ENCODE results near the gene CDH23. TPM values are rescaled to one million over a fixed set of nuclear protein-coding genes. Genes with fewer than 3 reads are reported as not detected.

The CDH23 gene
- total RNA-seq, 4 donors from 2014 or later: 14.4 to 29.6 (median 19.7) TPM

DNA sequence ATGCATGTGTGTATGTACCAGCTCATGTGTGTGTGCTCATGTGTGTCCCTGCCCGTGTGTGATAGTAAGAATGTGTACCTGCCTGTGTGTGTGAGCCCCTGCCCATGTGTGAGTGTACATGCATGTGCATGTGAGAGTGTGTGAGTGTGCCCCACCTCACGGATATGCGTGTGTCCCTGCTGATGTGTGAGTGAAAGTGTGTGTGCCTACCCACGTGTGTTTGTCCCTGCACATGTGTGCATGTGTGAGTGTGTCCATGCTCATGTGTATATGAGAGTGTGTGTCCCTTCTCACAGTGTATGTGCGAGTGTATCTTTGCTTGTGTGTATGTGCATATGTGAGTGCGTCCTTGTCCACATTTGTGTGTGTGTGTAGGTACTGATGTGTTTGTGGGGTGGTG lies 69.6 kb downstream of the CDH23 start:
- no peak for TF ChIP-seq POLR2A (IDR thresholded peaks at IDR 0.05; ENCODE audit: low read depth)
- TF ChIP-seq POLR2AphosphoS5 (IDR thresholded peaks at IDR 0.05): no peak
- TF ChIP-seq, protein P1, sequence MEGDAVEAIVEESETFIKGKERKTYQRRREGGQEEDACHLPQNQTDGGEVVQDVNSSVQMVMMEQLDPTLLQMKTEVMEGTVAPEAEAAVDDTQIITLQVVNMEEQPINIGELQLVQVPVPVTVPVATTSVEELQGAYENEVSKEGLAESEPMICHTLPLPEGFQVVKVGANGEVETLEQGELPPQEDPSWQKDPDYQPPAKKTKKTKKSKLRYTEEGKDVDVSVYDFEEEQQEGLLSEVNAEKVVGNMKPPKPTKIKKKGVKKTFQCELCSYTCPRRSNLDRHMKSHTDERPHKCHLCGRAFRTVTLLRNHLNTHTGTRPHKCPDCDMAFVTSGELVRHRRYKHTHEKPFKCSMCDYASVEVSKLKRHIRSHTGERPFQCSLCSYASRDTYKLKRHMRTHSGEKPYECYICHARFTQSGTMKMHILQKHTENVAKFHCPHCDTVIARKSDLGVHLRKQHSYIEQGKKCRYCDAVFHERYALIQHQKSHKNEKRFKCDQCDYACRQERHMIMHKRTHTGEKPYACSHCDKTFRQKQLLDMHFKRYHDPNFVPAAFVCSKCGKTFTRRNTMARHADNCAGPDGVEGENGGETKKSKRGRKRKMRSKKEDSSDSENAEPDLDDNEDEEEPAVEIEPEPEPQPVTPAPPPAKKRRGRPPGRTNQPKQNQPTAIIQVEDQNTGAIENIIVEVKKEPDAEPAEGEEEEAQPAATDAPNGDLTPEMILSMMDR (IDR thresholded peaks at IDR 0.05): no peak
- no peak for TF ChIP-seq EP300 (IDR thresholded peaks at IDR 0.05)
- H3K4me3 ChIP-seq: no peak overlapping the region
- H3K27me3 ChIP-seq: no peaks in the 10 kb centered on the region
- H3K27ac ChIP-seq (replicated peaks in 1 of 4): no peak overlapping the region
- 87% methylated on average over 5 of the region's 6 CpGs for WGBS
- intact Hi-C loops (cut with DNase I): no loop called here
- H3K4me1 ChIP-seq: peaks cover 0 to 5% (median 0%) of the 10 kb centered on the region in 4 donors
- no peaks in the 10 kb centered on the region for H3K36me3 ChIP-seq
- H3K9me3 ChIP-seq: no peaks in the 10 kb centered on the region
- DNase-seq (ENCODE audit: extremely low spot score): no peak

DNA sequence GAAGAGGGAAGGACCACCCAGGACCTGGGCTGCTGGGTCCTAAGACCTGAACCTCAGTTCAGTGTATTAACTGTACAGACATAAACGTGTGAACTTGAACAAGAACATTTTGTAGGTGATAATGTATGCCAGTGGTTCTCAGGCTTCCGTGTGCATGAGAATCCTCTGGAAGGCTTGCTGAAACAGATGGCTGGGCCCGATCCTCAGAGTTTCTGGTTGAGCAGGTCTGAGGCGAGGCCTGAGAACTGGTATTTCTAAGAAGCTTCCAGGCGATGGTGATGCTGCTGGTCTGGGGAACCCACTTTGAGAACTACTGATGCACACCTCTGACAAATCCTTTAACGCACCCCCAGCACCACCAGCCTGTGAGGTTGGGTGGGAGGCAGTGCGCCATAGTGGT lies 70.4 kb downstream of the CDH23 start:
- H3K4me1 ChIP-seq: peaks cover 4 to 9% (median 5%) of the 10 kb centered on the region in 4 donors
- no peaks in the 10 kb centered on the region for H3K9me3 ChIP-seq
- 94% methylated on average over 7 of the region's 7 CpGs for WGBS
- intact Hi-C loops (cut with DNase I): no loop called here
- DNase-seq (ENCODE audit: extremely low spot score): no peak
- H3K27me3 ChIP-seq: no peaks in the 10 kb centered on the region
- no peak overlapping the region for H3K27ac ChIP-seq (replicated peaks in 1 of 4)
- no peak for TF ChIP-seq POLR2AphosphoS5 (IDR thresholded peaks at IDR 0.05)
- TF ChIP-seq EP300 (IDR thresholded peaks at IDR 0.05): no peak
- TF ChIP-seq POLR2A (IDR thresholded peaks at IDR 0.05; ENCODE audit: low read depth): no peak
- TF ChIP-seq, protein P1 (IDR thresholded peaks at IDR 0.05): no peak
- H3K4me3 ChIP-seq: no peak overlapping the region
- H3K36me3 ChIP-seq: no peaks in the 10 kb centered on the region

DNA sequence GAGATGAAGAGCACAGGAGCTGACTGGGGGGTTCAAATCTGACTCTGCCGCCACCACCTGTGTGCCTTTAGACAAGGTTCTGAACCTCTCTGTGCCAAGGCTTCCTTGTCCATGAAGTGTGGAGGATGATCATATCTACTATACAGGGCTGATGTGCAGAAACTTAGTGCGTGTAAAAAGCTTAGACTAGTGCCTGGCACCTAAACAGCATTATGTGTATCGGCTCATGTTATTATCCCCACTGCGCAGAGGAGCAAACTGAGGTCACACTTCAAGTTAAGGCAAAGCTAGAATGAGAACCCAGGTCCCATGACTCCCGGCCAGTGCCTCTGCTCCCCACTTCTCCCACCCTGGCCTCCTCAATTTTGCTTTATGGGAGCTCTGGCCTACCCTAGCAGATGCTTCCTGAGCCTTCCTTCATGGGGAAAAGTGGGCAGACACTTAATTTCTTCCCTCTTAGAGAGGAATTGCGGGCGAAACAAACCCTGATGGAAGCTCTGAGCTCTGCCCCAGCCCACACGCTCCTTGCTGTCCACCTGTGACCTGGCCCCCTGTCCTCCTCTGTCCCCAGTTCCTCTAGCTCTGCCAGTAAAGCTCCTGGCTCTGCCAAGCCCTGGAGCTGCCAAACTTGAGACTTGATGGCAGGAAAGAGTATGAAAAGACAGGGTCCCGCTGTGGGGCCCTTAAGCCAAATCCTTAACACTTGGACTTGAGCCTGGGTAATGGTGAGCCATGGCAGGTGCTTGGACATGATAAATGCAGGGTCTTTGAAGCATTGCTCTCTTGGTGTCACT lies 71.0 kb downstream of the CDH23 start:
- Histone ChIP-seq H3K4me3 (no peak overlapping the region), H3K36me3 (no peaks in the 10 kb centered on the region), H3K27ac (replicated peaks in 1 of 4) (no peak overlapping the region), H3K4me1 (peaks cover 9 to 13% (median 11%) of the 10 kb centered on the region in 4 donors), H3K9me3 (no peaks in the 10 kb centered on the region), H3K27me3 (no peaks in the 10 kb centered on the region)
- DNase-seq (ENCODE audit: extremely low spot score): no peak
- intact Hi-C loops (cut with DNase I): no loop called here
- WGBS: 92% methylated on average over 9 of the region's 9 CpGs
- TF ChIP-seq POLR2AphosphoS5 (IDR thresholded peaks at IDR 0.05): no peak
- TF ChIP-seq EP300 (IDR thresholded peaks at IDR 0.05): no peak
- TF ChIP-seq POLR2A (IDR thresholded peaks at IDR 0.05; ENCODE audit: low read depth): no peak
- TF ChIP-seq, protein P1 (IDR thresholded peaks at IDR 0.05): no peak

DNA sequence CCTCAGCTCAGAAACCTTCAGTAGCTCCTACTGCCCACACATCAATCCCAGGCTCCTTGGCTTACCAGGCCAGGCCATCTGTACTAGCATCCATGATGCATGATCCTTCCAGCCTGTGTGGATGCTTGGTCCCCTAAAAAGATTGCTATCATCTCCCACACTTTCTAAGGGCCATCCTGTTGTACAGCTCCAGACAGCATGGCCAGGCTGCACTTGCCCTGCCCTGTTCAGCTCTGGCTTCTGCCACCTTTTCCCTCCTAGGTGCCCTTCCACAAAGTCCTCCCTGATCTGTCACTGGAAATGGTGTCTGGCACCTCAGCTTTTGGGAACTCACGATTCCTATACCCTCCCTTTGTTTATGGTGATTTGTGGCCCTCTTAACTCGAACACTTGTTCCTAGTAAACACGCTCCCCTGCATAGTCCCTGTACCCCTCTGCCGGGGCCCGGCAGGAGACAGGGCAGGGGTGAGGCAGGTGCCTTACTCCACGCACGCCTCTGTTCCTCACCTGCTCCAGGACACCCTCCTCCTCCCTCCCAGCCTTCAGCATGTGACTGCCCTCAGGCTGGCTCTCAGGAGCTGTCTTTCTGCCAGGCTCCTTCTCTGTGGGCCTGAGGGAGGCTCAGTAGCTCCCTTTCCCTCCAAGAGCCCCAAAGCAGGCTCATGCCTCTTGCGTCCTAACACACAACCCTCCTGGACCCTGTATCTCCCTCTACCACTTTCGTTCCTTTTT lies 71.8 kb downstream of the CDH23 start:
- Histone ChIP-seq H3K27me3 (no peaks in the 10 kb centered on the region), H3K27ac (replicated peaks in 1 of 4) (no peak overlapping the region), H3K9me3 (no peaks in the 10 kb centered on the region), H3K4me1 (peaks cover 9 to 16% (median 12%) of the 10 kb centered on the region in 4 donors), H3K36me3 (no peaks in the 10 kb centered on the region), H3K4me3 (no peak overlapping the region)
- DNase-seq (ENCODE audit: extremely low spot score): no peak
- TF ChIP-seq POLR2AphosphoS5 (IDR thresholded peaks at IDR 0.05) (no peak), EP300 (IDR thresholded peaks at IDR 0.05) (no peak), POLR2A (IDR thresholded peaks at IDR 0.05; ENCODE audit: low read depth) (no peak)
- TF ChIP-seq, protein P1 (IDR thresholded peaks at IDR 0.05): no peak
- intact Hi-C loops (cut with DNase I): no loop called here
- 85% methylated on average over 9 of the region's 9 CpGs for WGBS
